K562 (cell line): ENCODE results near the gene OR6K6. TPM values are rescaled to one million over a fixed set of nuclear protein-coding genes. Genes with fewer than 3 reads are reported as not detected.

Experiments
- ATAC-seq: fragments of 200-7000 bp; cut with Tn5 transposase; 3 replicates; pipeline ENCODE4 v1.9.1; 2020; ENCODE audit warnings: moderate library complexity
- BruUV-seq: library from RNA; stranded (reverse); fragments of 400-500 nt; replicated peaks from 2 replicates; lab custom pipeline; 2021; lab: Mats Ljungman, UMichigan
- CTCF ChIA-PET: fragments of 300-600 bp; formaldehyde crosslinking; extraction: SDS; loops from one replicate; lab custom pipeline; 2021; ENCODE audit warnings: low intra/inter-chr PET ratio; lab: Yijun Ruan, JAX
- POLR2A ChIA-PET: fragments of 300-600, 350-650 bp; sonication (Branson Sonifier 250); formaldehyde crosslinking; extraction: SDS; loops from one replicate; lab custom pipeline; 2021; ENCODE audit warnings: antibody characterized with exemption, inconsistent platforms; lab: Yijun Ruan, JAX
- DNase-seq, 4 experiments: peaks; one replicate each; pipeline versions ENCODE4 v3.0.0 to v3.0.0-alpha.2; 2011 to 2018; ENCODE audit warnings: low spot score in 3 of 4, mixed read lengths in 3 of 4; ENCODE audit errors: extremely low read depth in 1 of 4
- FAIRE-seq: peaks from 2 replicates; lab custom pipeline; 2011; peaks lifted over from hg19 to GRCh38; lab: Jason Lieb, UNC
- H2AFZ ChIP-seq: 2 replicates; pipeline ENCODE4 v1.6.0; 2011; ENCODE audit warnings: low read depth, low read length, control low read depth, inconsistent platforms
- H3K27ac ChIP-seq: fragments of 200-600 bp; 3 replicates; pipeline ENCODE4 v1.8.0; 2011; ENCODE audit warnings: low read depth, mild to moderate bottlenecking, control low read depth, inconsistent platforms, low read length, moderate library complexity, mixed read lengths; ENCODE audit errors: extremely low read depth
- H3K27me3 ChIP-seq, 2 experiments: fragments of 300-600 bp in 1 of 2; 2 replicates in 1 of 2; 3 replicates in 1 of 2; pipeline versions ENCODE4 v1.6.0 to v1.8.0; 2011; ENCODE audit warnings: inconsistent platforms in 2 of 2, low read length in 2 of 2, mild to moderate bottlenecking in 1 of 2, mixed read lengths in 1 of 2, moderate library complexity in 1 of 2; ENCODE audit not compliant: control insufficient read depth in 2 of 2, insufficient read depth in 2 of 2
- H3K36me3 ChIP-seq: fragments of 300-600 bp; 3 replicates; pipeline ENCODE4 v1.8.0; 2011; ENCODE audit warnings: mild to moderate bottlenecking, low read length, inconsistent platforms; ENCODE audit not compliant: control insufficient read depth, insufficient read depth
- H3K4me1 ChIP-seq, 2 experiments: fragments of 200-600 bp in 1 of 2; replicated peaks in 1 of 2; 2 replicates in 1 of 2; 3 replicates in 1 of 2; pipeline versions ENCODE4 v1.5.1 to v1.8.0; 2011; ENCODE audit warnings: inconsistent platforms in 2 of 2, low read length in 2 of 2, mild to moderate bottlenecking in 1 of 2, mixed read lengths in 1 of 2, moderate library complexity in 1 of 2; ENCODE audit not compliant: control insufficient read depth in 2 of 2, insufficient read depth in 2 of 2
- H3K4me2 ChIP-seq: 2 replicates; pipeline ENCODE4 v1.6.1; 2011; ENCODE audit warnings: low read length, control low read depth, inconsistent platforms, mixed read lengths; ENCODE audit not compliant: insufficient read depth
- H3K4me3 ChIP-seq: fragments of 200-600 bp; sonication (generic), shearing (Covaris generic); 2 replicates; pipeline ENCODE4 v1.5.1; 2016; ENCODE audit warnings: control low read depth, inconsistent platforms
- H3K79me2 ChIP-seq: fragments of 200-600 bp; 3 replicates; pipeline ENCODE4 v1.8.0; 2011; ENCODE audit warnings: low read length, inconsistent platforms; ENCODE audit not compliant: control insufficient read depth, insufficient read depth
- H3K9ac ChIP-seq, 2 experiments: 2 replicates each; pipeline versions ENCODE4 v1.6.0 to v1.6.1; 2011; ENCODE audit warnings: low read depth in 2 of 2, low read length in 2 of 2, control low read depth in 1 of 2, inconsistent platforms in 1 of 2, mild to moderate bottlenecking in 1 of 2, mixed read lengths in 1 of 2; ENCODE audit not compliant: insufficient read depth in 1 of 2
- H3K9me1 ChIP-seq: one replicate; pipeline ENCODE4 v1.6.0; 2011; ENCODE audit warnings: inconsistent platforms, mild to moderate bottlenecking, low read length, moderate library complexity; ENCODE audit not compliant: control insufficient read depth, insufficient read depth
- H3K9me3 ChIP-seq: replicated peaks from 2 replicates; pipeline ENCODE4 v1.5.1; 2011; ENCODE audit warnings: low read depth, low read length, inconsistent platforms; ENCODE audit not compliant: control insufficient read depth, insufficient read depth
- H4K20me1 ChIP-seq: replicated peaks from 2 replicates; pipeline ENCODE4 v1.6.1; 2011; ENCODE audit warnings: low read length, inconsistent platforms, mixed read lengths; ENCODE audit not compliant: control insufficient read depth, insufficient read depth
- ARID1B ChIP-seq: fragments of 450-650 bp; IDR thresholded peaks from 2 replicates; pipeline ENCODE4 v1.6.1; 2016; ENCODE audit warnings: antibody characterized with exemption, mild to moderate bottlenecking, inconsistent platforms
- BCOR ChIP-seq: fragments of 450-650 bp; IDR thresholded peaks from 2 replicates; pipeline ENCODE4 v1.6.1; 2016
- CEBPG ChIP-seq, 3 experiments: fragments of 200-800 bp in 1 of 3; sonication (Bioruptor generic) in 1 of 3; sonication (generic) in 1 of 3; formaldehyde crosslinking in 1 of 3; IDR thresholded peaks in 2 of 3; conservative IDR thresholded peaks in 1 of 3; 2 replicates each; pipeline versions ENCODE4 v1.6.1 to v1.8.0; 2016 to 2022; ENCODE audit warnings: missing compliant biosample characterization in 2 of 3, missing genetic modification characterization in 2 of 3, mild to moderate bottlenecking in 1 of 3, missing genetic modification reagents in 1 of 3
- CHAMP1 ChIP-seq: fragments of 450-650 bp; IDR thresholded peaks from 2 replicates; pipeline ENCODE4 v1.6.1; 2016; ENCODE audit warnings: mild to moderate bottlenecking
- CHCHD3 ChIP-seq: fragments of 250-450 bp; sonication (Bioruptor Pico); IDR thresholded peaks from 2 replicates; pipeline ENCODE4 v2.1.2; 2022; ENCODE audit warnings: mild to moderate bottlenecking
- DPF2 ChIP-seq: fragments of 450-650 bp; IDR thresholded peaks from 2 replicates; pipeline ENCODE4 v1.6.1; 2016
- HDAC2 ChIP-seq: fragments of 450-650 bp; IDR thresholded peaks from 2 replicates; pipeline ENCODE4 v1.6.1; 2016; ENCODE audit warnings: mild to moderate bottlenecking
- HMG20A ChIP-seq: fragments of 450-650 bp; formaldehyde crosslinking; conservative IDR thresholded peaks from 2 replicates; pipeline ENCODE4 v1.4.0; 2020; ENCODE audit warnings: mild to moderate bottlenecking, mixed read lengths
- KAT8 ChIP-seq: fragments of 450-650 bp; IDR thresholded peaks from 2 replicates; pipeline ENCODE4 v1.6.1; 2016; ENCODE audit warnings: low read depth, mild to moderate bottlenecking
- PTRF ChIP-seq: fragments of 450-650 bp; IDR thresholded peaks from 2 replicates; pipeline ENCODE4 v1.6.1; 2016; ENCODE audit warnings: mild to moderate bottlenecking, missing genetic modification characterization, missing compliant biosample characterization
- RREB1 ChIP-seq: fragments of 250-450 bp; sonication (Bioruptor Pico); IDR thresholded peaks from 2 replicates; pipeline ENCODE4 v1.4.0; 2020
- YBX1 ChIP-seq: fragments of 450-650 bp; IDR thresholded peaks from 2 replicates; pipeline ENCODE4 v1.7.1; 2016; ENCODE audit warnings: mild to moderate bottlenecking
- ZBTB17 ChIP-seq: fragments of 450-650 bp; formaldehyde crosslinking; IDR thresholded peaks from 2 replicates; pipeline ENCODE4 v1.4.0; 2020; ENCODE audit warnings: mild to moderate bottlenecking
- ZNF444 ChIP-seq: fragments of 250-450 bp; sonication (Bioruptor Pico); IDR thresholded peaks from 2 replicates; pipeline ENCODE4 v1.4.0; 2020; ENCODE audit warnings: mild to moderate bottlenecking, moderate library complexity
- ZNF780A ChIP-seq: fragments of 250-450 bp; sonication (Bioruptor Pico); IDR thresholded peaks from 2 replicates; pipeline ENCODE4 v1.5.0; 2021; ENCODE audit warnings: mild to moderate bottlenecking
- WGBS: fragments of 100-300 bp; shearing (Covaris generic); methylation state at CpG from one replicate; pipeline ENCODE4 v1.1.6; 2016; ENCODE audit warnings: low coverage, mixed read lengths; ENCODE audit not compliant: insufficient coverage; ENCODE audit errors: missing lambda C conversion rate; 5-methylcytosine and 5-hydroxymethylcytosine counted together
- in situ Hi-C: fragments of 300-500 bp; cut with MboI; formaldehyde crosslinking; loops from 4 replicates; pipeline ENCODE4 v1.15.0; 2018; ENCODE audit warnings: inconsistent platforms, mixed read lengths
- intact Hi-C: fragments of 100-400 bp; cut with micrococcal nuclease; formaldehyde crosslinking; loops from 2 replicates; pipeline ENCODE4 v1.14.2; 2022
- polyA plus RNA-seq, 8 experiments: library from polyadenylated mRNA; depleted of rRNA in 4 of 8; stranded (reverse) in 5 of 8; unstranded in 3 of 8; fragments of >200 nt; fragmentation: Nextera tagmentation in 2 of 8; fragmentation: Illumina TruSeq in 1 of 8; extraction: Ambion mirVana in 2 of 8; extraction: Trizol in 1 of 8; gene quantifications; 2 replicates each; pipeline versions ENCODE4 v1.2.1 to v1.2.3, GENCODE V29; 2011 to 2014; ENCODE audit warnings: inconsistent platforms in 1 of 8, missing spikeins in 1 of 8
- total RNA-seq, 7 experiments: library from RNA; depleted of rRNA in 6 of 7; stranded (reverse); fragments of >200 nt in 6 of 7; fragmentation: Illumina TruSeq in 2 of 7; extraction: Trizol in 2 of 7; gene quantifications; 2 replicates each; pipeline versions ENCODE4 v1.2.1 to v1.2.3, GENCODE V29; 2011 to 2021; ENCODE audit warnings: low replicate concordance in 1 of 7

OR6K6 gene
- total and polyA plus RNA-seq, 9 of the 15 experiments (the other 6 are each of a cell fraction or from before 2014, with no cell fraction given), result not detected

- no peak for FAIRE-seq
- no TSS peak for BruUV-seq
- no peaks in the 10 kb centered on the region for H3K9me3 ChIP-seq
- TF ChIP-seq BCOR, result peak; percentile 71; the same call in 1 of the 2 replicates
- no peak for TF ChIP-seq YBX1
- TF ChIP-seq ARID1B, result peak; percentile 69
- TF ChIP-seq KAT8, result no peak
- no peak for TF ChIP-seq PTRF
- TF ChIP-seq CHCHD3 (CRISPR knock-in tag), result no peak
- peak; percentile 77 for TF ChIP-seq DPF2
- no peak for TF ChIP-seq ZNF780A (CRISPR knock-in tag)
- TF ChIP-seq CHAMP1, result no peak
- no peak for TF ChIP-seq ZNF444
- TF ChIP-seq ZBTB17 (CRISPR knock-in tag), result no peak
- peak; percentile 36; the same call in 1 of the 2 replicates for TF ChIP-seq HDAC2
- TF ChIP-seq RREB1 (CRISPR knock-in tag), result peak; percentile 76; the same call in 1 of the 2 replicates
- no peak for TF ChIP-seq CEBPG (CRISPR knock-in tag; IDR thresholded peaks at IDR 0.05)
- TF ChIP-seq CEBPG (tag; conservative IDR thresholded peaks at IDR 0.05 in 1 of 2, IDR thresholded peaks at IDR 0.05 in 1 of 2), result peak in 1 of 2 experiments; percentile 39; a peak in 1 of 4 replicates
- TF ChIP-seq HMG20A (CRISPR knock-in tag), result no peak
Measured at GRCh38 chr1:158728510-158729225, 25.9 kb upstream of the OR6K6 start.

More at GRCh38 chr1:158728510-158729225, 25.9 kb upstream of the OR6K6 start:
- POLR2A ChIA-PET, result interaction anchor here (0.6 to 0.8 kb wide), 4 partner anchors 43 to 58 kb away, joined by 3 to 4 read pairs (median 3); no protein-coding TSS in a partner anchor
- H3K27ac ChIP-seq, result no peak overlapping the region
- CTCF ChIA-PET, result no interaction called here
- ATAC-seq, result no peak
- H3K36me3 ChIP-seq, result no peaks in the 10 kb centered on the region
- WGBS, result 12% methylated on average over 3 of the region's 3 CpGs
- no peaks in the 10 kb centered on the region for H4K20me1 ChIP-seq
- H3K4me2 ChIP-seq, result no peak overlapping the region
- H3K4me1 ChIP-seq, result peaks cover 3 to 33% of the 10 kb centered on the region in 2 experiments; a peak in 3 of 5 replicates
- peak overlapping the region; percentile 23; the same call in 1 of the 2 replicates for H2AFZ ChIP-seq
- no peaks in the 10 kb centered on the region for H3K27me3 ChIP-seq
- no peak overlapping the region for H3K4me3 ChIP-seq
- H3K79me2 ChIP-seq, result no peaks in the 10 kb centered on the region
- no peak overlapping the region for H3K9ac ChIP-seq
- H3K9me1 ChIP-seq, result no peaks in the 10 kb centered on the region
- intact Hi-C loops, result no loop called here
- in situ Hi-C loops, result no loop called here
- DNase-seq, result no peak
